ENCODE data around the gene IL4R. TPM values are rescaled to one million over a fixed set of nuclear protein-coding genes. Genes with fewer than 3 reads are reported as not detected.
"Not testable (repeated sequence)": the region's sequence is repeated elsewhere in the genome, so short reads cannot be mapped to it uniquely, and the experiment has no call there.

Gene IL4R
- total RNA-seq, 2 donors from 2014 or later = 11.9 to 35.5 TPM

- Histone ChIP-seq H3K4me1 (peaks cover 0 to 20% of the 10 kb centered on the region in 2 donors), H3K36me3 (no peaks in the 10 kb centered on the region), H3K27ac (peak overlapping the region; percentile 87 to 89), H3K9me3 (no peaks in the 10 kb centered on the region), H3K4me3 (peak overlapping the region in 1 of 2 donors; percentile 85), H3K27me3 (no peaks in the 10 kb centered on the region)
- no peak for TF ChIP-seq CTCF (IDR thresholded peaks at IDR 0.05)
- DNase-seq (ENCODE audit: low spot score) = no peak
These were observed 44.2 kb upstream of the IL4R start for GRCh38 chr16:27269300-27270150.

GRCh38 chr16:27270349-27270748 is 43.4 kb upstream of the IL4R start:
- H3K4me3 ChIP-seq = no peak overlapping the region
- DNase-seq (ENCODE audit: low spot score) = no peak
- H3K36me3 ChIP-seq = no peaks in the 10 kb centered on the region
- TF ChIP-seq CTCF (IDR thresholded peaks at IDR 0.05) = no peak
- H3K27ac ChIP-seq = no peak overlapping the region
- peaks cover 0 to 20% of the 10 kb centered on the region in 2 donors for H3K4me1 ChIP-seq
- H3K27me3 ChIP-seq = no peaks in the 10 kb centered on the region
- H3K9me3 ChIP-seq = no peaks in the 10 kb centered on the region

GRCh38 chr16:27272076-27272475 is 41.7 kb upstream of the IL4R start:
- TF ChIP-seq CTCF (IDR thresholded peaks at IDR 0.05) = no peak
- no peak overlapping the region for H3K27ac ChIP-seq

GRCh38 chr16:27272697-27273096 is 41.1 kb upstream of the IL4R start:
- H3K4me3 ChIP-seq; H3K27ac ChIP-seq; H3K27me3 ChIP-seq; H3K36me3 ChIP-seq; DNase-seq (ENCODE audit: low spot score); H3K9me3 ChIP-seq: not testable (repeated sequence)
- peaks cover 0 to 19% of the 10 kb centered on the region in 2 donors for H3K4me1 ChIP-seq

More at GRCh38 chr16:27272076-27272475, 41.7 kb upstream of the IL4R start:
- H3K4me3 ChIP-seq = no peak overlapping the region
- no peaks in the 10 kb centered on the region for H3K9me3 ChIP-seq
- no peak for DNase-seq (ENCODE audit: low spot score)
- H3K4me1 ChIP-seq = peaks cover 0 to 20% of the 10 kb centered on the region in 2 donors
- no peaks in the 10 kb centered on the region for H3K27me3 ChIP-seq
- H3K36me3 ChIP-seq = no peaks in the 10 kb centered on the region

- no peak for TF ChIP-seq CTCF (IDR thresholded peaks at IDR 0.05)
- H3K27ac ChIP-seq = no peak overlapping the region
- no peak for DNase-seq (ENCODE audit: low spot score)
- no peaks in the 10 kb centered on the region for H3K9me3 ChIP-seq
- no peaks in the 10 kb centered on the region for H3K27me3 ChIP-seq
- no peaks in the 10 kb centered on the region for H3K36me3 ChIP-seq
- no peak overlapping the region for H3K4me3 ChIP-seq
- peaks cover 0 to 13% of the 10 kb centered on the region in 2 donors for H3K4me1 ChIP-seq
These were observed 40.5 kb upstream of the IL4R start for GRCh38 chr16:27273330-27273669.

GRCh38 chr16:27273670-27274423 is 39.9 kb upstream of the IL4R start:
- Histone ChIP-seq H3K9me3 (no peaks in the 10 kb centered on the region), H3K27ac (no peak overlapping the region), H3K36me3 (no peaks in the 10 kb centered on the region), H3K27me3 (no peaks in the 10 kb centered on the region), H3K4me1 (peaks cover 0 to 11% of the 10 kb centered on the region in 2 donors), H3K4me3 (no peak overlapping the region)
- no peak for DNase-seq (ENCODE audit: low spot score)
- no peak for TF ChIP-seq CTCF (IDR thresholded peaks at IDR 0.05)

GRCh38 chr16:27274424-27274874 is 39.3 kb upstream of the IL4R start:
- H3K36me3 ChIP-seq; H3K27ac ChIP-seq; H3K4me3 ChIP-seq; H3K27me3 ChIP-seq; H3K4me1 ChIP-seq; H3K9me3 ChIP-seq; DNase-seq (ENCODE audit: low spot score): not testable (repeated sequence)

All from right atrium auricular region (tissue), 2 donors.